Measurements from ENCODE around the gene DTNA.

The DTNA gene

DNA sequence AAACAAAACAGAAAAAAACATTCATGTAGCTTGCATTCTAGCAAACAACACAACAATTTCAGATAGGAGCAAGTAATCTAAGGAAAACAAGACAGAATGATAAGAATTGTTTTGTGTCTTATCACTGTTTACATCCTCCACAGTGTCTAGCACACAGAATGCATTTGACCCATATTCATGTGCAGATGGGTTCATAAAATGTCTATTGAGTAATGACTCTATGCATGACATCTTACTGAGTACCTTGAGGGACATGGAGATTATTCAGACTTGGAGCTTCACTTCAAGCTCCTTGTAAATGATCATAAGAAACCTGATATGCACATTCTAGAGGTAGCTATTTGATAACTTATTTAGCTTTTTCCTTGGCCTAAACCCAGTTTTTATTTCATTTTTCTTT is 69.0 kb downstream of the DTNA start:
- Histone ChIP-seq H3K9me3 (ENCODE audit: low read length) (no peaks in the 10 kb centered on the region), H3K79me2 (ENCODE audit: insufficient read depth, low read length) (no peaks in the 10 kb centered on the region), H3F3A (ENCODE audit: insufficient read depth, low read length) (no peaks in the 10 kb centered on the region), H2AFZ (ENCODE audit: low read length) (no peak overlapping the region), H3K27me3 (ENCODE audit: insufficient read depth, low read length) (no peaks in the 10 kb centered on the region), H3K4me1 (ENCODE audit: insufficient read depth, low read length, severe bottlenecking) (no peaks in the 10 kb centered on the region), H3K4me3 (ENCODE audit: low read depth, low read length, poor library complexity, severe bottlenecking) (no peak overlapping the region), H4K20me1 (ENCODE audit: insufficient read depth, low read length) (no peaks in the 10 kb centered on the region), H3K4me2 (ENCODE audit: low read length) (no peak overlapping the region), H3K27ac (ENCODE audit: low read depth, low read length, poor library complexity, severe bottlenecking) (no peak overlapping the region), H3K9ac (ENCODE audit: low read length) (no peak overlapping the region), H3K9me2 (ENCODE audit: low read depth, low read length) (no peaks in the 10 kb centered on the region), H3K36me3 (ENCODE audit: insufficient read depth, low read length) (no peaks in the 10 kb centered on the region)
- no peak for TF ChIP-seq CTCF (IDR thresholded peaks at IDR 0.05; ENCODE audit: low read length)
- no peak for TF ChIP-seq EZH2 (IDR thresholded peaks at IDR 0.05; ENCODE audit: borderline replicate concordance, low read length)

DNA sequence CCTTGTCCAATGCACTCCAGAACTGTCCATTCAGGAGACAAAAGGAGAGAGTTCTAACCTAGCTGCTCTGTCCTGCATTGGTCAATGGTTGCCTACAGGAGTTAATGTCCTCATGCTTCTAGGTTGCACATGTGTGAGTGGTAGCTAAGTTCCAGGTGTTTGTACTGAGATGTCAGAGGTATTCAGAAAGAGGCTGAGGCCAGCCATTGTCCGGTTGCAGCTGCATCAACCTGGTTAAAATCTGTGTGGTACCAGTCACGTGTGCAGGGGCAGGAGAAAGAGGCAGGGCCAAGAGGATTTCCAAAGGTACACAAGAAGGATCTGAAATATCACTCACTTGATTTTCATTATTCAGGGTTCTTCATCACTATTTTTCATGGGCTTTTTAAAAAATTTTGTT is 70.8 kb downstream of the DTNA start:
- Histone ChIP-seq H3K4me1 (ENCODE audit: insufficient read depth, low read length, severe bottlenecking) (no peaks in the 10 kb centered on the region), H3K9ac (ENCODE audit: low read length) (no peak overlapping the region), H3K9me2 (ENCODE audit: low read depth, low read length) (no peaks in the 10 kb centered on the region), H3K36me3 (ENCODE audit: insufficient read depth, low read length) (no peaks in the 10 kb centered on the region), H3K4me3 (ENCODE audit: low read depth, low read length, poor library complexity, severe bottlenecking) (no peak overlapping the region), H3K4me2 (ENCODE audit: low read length) (no peak overlapping the region), H4K20me1 (ENCODE audit: insufficient read depth, low read length) (no peaks in the 10 kb centered on the region), H3K9me3 (ENCODE audit: low read length) (no peaks in the 10 kb centered on the region), H3K79me2 (ENCODE audit: insufficient read depth, low read length) (no peaks in the 10 kb centered on the region), H3F3A (ENCODE audit: insufficient read depth, low read length) (no peaks in the 10 kb centered on the region), H3K27ac (ENCODE audit: low read depth, low read length, poor library complexity, severe bottlenecking) (no peak overlapping the region), H3K27me3 (ENCODE audit: insufficient read depth, low read length) (no peaks in the 10 kb centered on the region), H2AFZ (ENCODE audit: low read length) (no peak overlapping the region)
- TF ChIP-seq EZH2 (IDR thresholded peaks at IDR 0.05; ENCODE audit: borderline replicate concordance, low read length): no peak
- TF ChIP-seq CTCF (IDR thresholded peaks at IDR 0.05; ENCODE audit: low read length): no peak

- no peaks in the 10 kb centered on the region for H3K79me2 ChIP-seq (ENCODE audit: insufficient read depth, low read length)
- no peak overlapping the region for H2AFZ ChIP-seq (ENCODE audit: low read length)
- no peaks in the 10 kb centered on the region for H3F3A ChIP-seq (ENCODE audit: insufficient read depth, low read length)
- H3K27me3 ChIP-seq (ENCODE audit: insufficient read depth, low read length): no peaks in the 10 kb centered on the region
- TF ChIP-seq EZH2 (IDR thresholded peaks at IDR 0.05; ENCODE audit: borderline replicate concordance, low read length) (no peak), CTCF (IDR thresholded peaks at IDR 0.05; ENCODE audit: low read length) (no peak)
- no peaks in the 10 kb centered on the region for H3K4me1 ChIP-seq (ENCODE audit: insufficient read depth, low read length, severe bottlenecking)
- H3K36me3 ChIP-seq (ENCODE audit: insufficient read depth, low read length): no peaks in the 10 kb centered on the region
- H3K9me2 ChIP-seq (ENCODE audit: low read depth, low read length): no peaks in the 10 kb centered on the region
- no peak overlapping the region for H3K4me2 ChIP-seq (ENCODE audit: low read length)
- no peak overlapping the region for H3K9ac ChIP-seq (ENCODE audit: low read length)
- H3K9me3 ChIP-seq (ENCODE audit: low read length): no peaks in the 10 kb centered on the region
- no peak overlapping the region for H3K4me3 ChIP-seq (ENCODE audit: low read depth, low read length, poor library complexity, severe bottlenecking)
- H3K27ac ChIP-seq (ENCODE audit: low read depth, low read length, poor library complexity, severe bottlenecking): no peak overlapping the region
- H4K20me1 ChIP-seq (ENCODE audit: insufficient read depth, low read length): no peaks in the 10 kb centered on the region
These were observed 73.4 kb downstream of the DTNA start for GRCh38 chr18:34783501-34783900.

Data from OCI-LY1 (cell line).